ENCODE data around the gene KRT85.

- no peak for TF ChIP-seq CTCF (IDR thresholded peaks at IDR 0.05)
- no peak for TF ChIP-seq POLR2A (IDR thresholded peaks at IDR 0.05; ENCODE audit: low read depth)
Observed at GRCh38 chr12:52414936-52415335, 47.7 kb upstream of the KRT85 start.

Data from esophagus muscularis mucosa (tissue), 3 donors.